Naive thymus-derived CD4-positive, alpha-beta T cell (primary cell): ENCODE data around the gene LIMD2. TPM values are rescaled to one million over a fixed set of nuclear protein-coding genes. Genes with fewer than 3 reads are reported as not detected.
A peak's percentile ranks its signal among the peaks of the same experiment; 100 is the strongest.

Experiments
- ATAC-seq: fragments of 150-1000 bp; cut with Tn5 transposase; 2 replicates; pipeline ENCODE4 v1.10.0; 2021; ENCODE audit warnings: mild to moderate bottlenecking, moderate library complexity
- CTCF ChIA-PET: fragments of 350-600 bp; sonication (Branson Sonifier 250); formaldehyde crosslinking; loops from one replicate; lab custom pipeline; 2021; ENCODE audit warnings: antibody characterized with exemption; lab: Charles Lee
- POLR2A ChIA-PET: fragments of 350-600 bp; sonication (Branson Sonifier 250); formaldehyde crosslinking; loops from one replicate; lab custom pipeline; 2021; ENCODE audit warnings: antibody characterized with exemption, inconsistent platforms; lab: Charles Lee
- DNase-seq, 9 donors: peaks; one replicate each; pipeline versions ENCODE4 v3.0.0 to v3.0.0-alpha.2; 2020 to 2022; ENCODE audit warnings: mixed read lengths in 1 of 9
- H3K27ac ChIP-seq: one replicate; pipeline ENCODE4 v1.7.0; 2013; ENCODE audit warnings: mild to moderate bottlenecking, low read depth, low read length, moderate library complexity
- H3K27me3 ChIP-seq, 2 donors: one replicate each; pipeline ENCODE4 v1.7.0; 2013; ENCODE audit warnings: low read length in 2 of 2, mild to moderate bottlenecking in 2 of 2, moderate library complexity in 2 of 2; ENCODE audit not compliant: control insufficient read depth in 2 of 2, insufficient read depth in 2 of 2
- H3K36me3 ChIP-seq, 3 experiments: 1 replicate in 2 of 3; 2 replicates in 1 of 3; pipeline ENCODE4 v1.7.0; 2013; ENCODE audit warnings: low read length in 3 of 3, mild to moderate bottlenecking in 3 of 3, moderate library complexity in 1 of 3; ENCODE audit not compliant: insufficient read depth in 3 of 3, control insufficient read depth in 2 of 3
- H3K4me1 ChIP-seq, 2 donors: one replicate each; pipeline ENCODE4 v1.7.0; 2013; ENCODE audit warnings: low read length in 2 of 2, mild to moderate bottlenecking in 2 of 2, moderate library complexity in 1 of 2; ENCODE audit not compliant: control insufficient read depth in 2 of 2, insufficient read depth in 2 of 2
- H3K4me3 ChIP-seq: 2 replicates; pipeline ENCODE4 v1.7.0; 2013; ENCODE audit warnings: mild to moderate bottlenecking, low read length
- H3K9me3 ChIP-seq, 3 experiments: 1 replicate in 2 of 3; 2 replicates in 1 of 3; pipeline ENCODE4 v1.7.0; 2013; ENCODE audit warnings: low read length in 3 of 3; ENCODE audit not compliant: control insufficient read depth in 2 of 3
- H3K27ac Mint-ChIP-seq, 9 donors: one replicate each; pipeline ENCODE4 v1.8.0; 2020 to 2022; ENCODE audit warnings: mixed read lengths in 9 of 9, mild to moderate bottlenecking in 8 of 9, moderate library complexity in 5 of 9, inconsistent platforms in 2 of 9
- H3K27me3 Mint-ChIP-seq, 5 donors: one replicate each; pipeline ENCODE4 v1.8.0; 2021 to 2022; ENCODE audit warnings: mixed read lengths in 5 of 5, mild to moderate bottlenecking in 1 of 5
- H3K36me3 Mint-ChIP-seq, 5 donors: one replicate each; pipeline ENCODE4 v1.8.0; 2020 to 2022; ENCODE audit warnings: mixed read lengths in 5 of 5, mild to moderate bottlenecking in 3 of 5, inconsistent platforms in 1 of 5
- H3K4me1 Mint-ChIP-seq, 7 donors: one replicate each; pipeline ENCODE4 v1.8.0; 2020 to 2022; ENCODE audit warnings: mixed read lengths in 7 of 7, mild to moderate bottlenecking in 3 of 7, inconsistent platforms in 1 of 7
- H3K4me3 Mint-ChIP-seq, 10 donors: one replicate each; pipeline ENCODE4 v1.8.0; 2020 to 2022; ENCODE audit warnings: mild to moderate bottlenecking in 10 of 10, mixed read lengths in 10 of 10, moderate library complexity in 6 of 10, inconsistent platforms in 2 of 10
- H3K9me3 Mint-ChIP-seq, 11 donors: one replicate each; pipeline ENCODE4 v1.8.0; 2020 to 2022; ENCODE audit warnings: mixed read lengths in 11 of 11, mild to moderate bottlenecking in 4 of 11, inconsistent platforms in 1 of 11, moderate library complexity in 1 of 11
- intact Hi-C, 2 donors: fragments of 100-400 bp; cut with micrococcal nuclease; formaldehyde crosslinking; loops; one replicate each; pipeline ENCODE4 v1.15.1; 2023
- polyA plus RNA-seq, 2 donors: library from polyadenylated mRNA; unstranded; fragments of 300-500 nt; fragmentation: Illumina TruSeq; gene quantifications; one replicate each; pipeline ENCODE4 v1.2.3, GENCODE V29; 2021
- total RNA-seq, 6 experiments: library from RNA in 5 of 6; stranded (reverse) in 5 of 6; gene quantifications; 1 replicate in 5 of 6; 2 replicates in 1 of 6; pipeline ENCODE4 v1.2.3 and lab custom pipeline; 2021 to 2026

Gene LIMD2
- total and polyA plus RNA-seq, 7 experiments from 2014 or later: 542 to 937 (median 595) TPM

DNA sequence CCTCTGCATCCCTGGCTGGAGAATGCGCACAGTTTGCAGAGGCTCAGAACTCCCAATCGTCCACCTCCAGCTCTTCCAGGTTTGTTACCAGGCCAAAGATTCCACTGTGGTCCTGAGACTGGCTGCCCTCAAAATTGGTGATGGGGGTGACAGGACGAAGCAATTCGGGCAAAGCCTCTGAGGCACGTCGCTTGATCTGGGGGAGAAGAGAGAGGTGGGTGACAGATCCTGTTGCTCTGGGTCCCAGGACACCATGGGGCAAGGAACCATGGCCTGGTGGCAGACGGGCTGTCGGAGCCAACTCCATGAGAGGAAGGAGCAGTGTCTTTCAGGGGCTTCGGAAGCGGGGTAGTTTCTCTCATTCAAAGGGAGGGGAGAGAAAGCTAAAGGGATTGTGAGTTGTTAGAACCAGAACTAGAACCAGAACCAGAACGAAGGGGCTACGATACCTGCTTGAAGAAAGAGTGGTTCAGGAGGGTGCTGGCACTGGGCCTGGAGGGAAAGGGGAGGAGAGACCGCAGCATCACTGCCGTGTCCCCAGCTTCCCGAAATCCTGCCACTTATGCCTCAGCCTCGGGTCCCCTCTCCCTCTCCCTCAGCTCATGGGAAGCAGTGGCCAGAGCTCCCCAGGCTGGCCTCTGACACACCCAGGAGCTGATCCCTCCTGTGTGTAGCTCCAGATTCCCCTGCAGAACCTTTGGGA is 3.8 kb upstream of the LIMD2 start:
- peak overlapping the region; percentile 65 for H3K4me3 ChIP-seq
- Mint-ChIP-seq H3K4me3 (peak overlapping the region; percentile 45 to 97 (median 94)), H3K27me3 (no peaks in the 10 kb centered on the region), H3K36me3 (peaks cover 0 to 43% (median 8%) of the 10 kb centered on the region in 5 donors), H3K4me1 (peaks cover 45 to 66% (median 61%) of the 10 kb centered on the region in 7 donors), H3K9me3 (peaks cover 0 to 3% (median 0%) of the 10 kb centered on the region in 11 donors), H3K27ac (peak overlapping the region; percentile 90 to 99 (median 97))
- H3K27ac ChIP-seq: peak overlapping the region; percentile 93
- H3K4me1 ChIP-seq: peaks cover 51 to 54% of the 10 kb centered on the region in 2 donors
- DNase-seq (no peak), ATAC-seq (no peak)
- H3K27me3 ChIP-seq: no peaks in the 10 kb centered on the region
- intact Hi-C loops: loop anchor here in 1 of 2 donors (2.0 to 5.0 kb wide), 2 partner anchors 151 to 793 kb away; partner anchors contain the start of genes DCAF7 and POLG2
- POLR2A ChIA-PET: interaction anchor here (1.0 to 19.5 kb wide), 9 partner anchors 8 to 122 kb away, joined by 3 to 810 read pairs (median 44); partner anchors contain the start of genes CCDC47, DDX42, MAP3K3 and STRADA
- H3K9me3 ChIP-seq: no peaks in the 10 kb centered on the region
- CTCF ChIA-PET: interaction anchor here (0.5 to 1.0 kb wide), 3 partner anchors 31 to 280 kb away, joined by 3 to 5 read pairs (median 3); no protein-coding TSS in a partner anchor
- H3K36me3 ChIP-seq: peaks cover 0 to 19% (median 4%) of the 10 kb centered on the region in 3 experiments

DNA sequence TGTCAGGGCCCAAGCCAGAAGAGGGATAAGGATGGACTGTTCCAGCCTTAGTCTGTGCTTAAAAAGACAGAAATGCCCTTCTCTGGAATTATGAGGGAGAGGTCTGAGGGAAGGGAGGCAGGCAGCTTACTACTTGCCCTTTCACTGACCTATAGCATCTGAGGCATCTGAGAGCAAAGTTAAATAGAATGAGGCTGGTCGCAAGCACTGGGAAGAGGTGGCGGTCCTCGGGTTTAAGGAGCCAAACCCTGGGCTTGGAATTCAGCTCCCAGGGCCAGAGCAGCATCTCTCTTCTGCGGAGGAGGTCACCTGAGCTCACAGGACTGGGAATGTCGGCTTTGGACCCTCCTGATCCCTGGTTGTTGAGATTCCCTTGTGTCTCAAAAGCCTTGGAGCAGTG is 3.1 kb upstream of the LIMD2 start:
- H3K36me3 Mint-ChIP-seq: peaks cover under 1 to 46% (median 15%) of the 10 kb centered on the region in 5 donors
- H3K4me1 Mint-ChIP-seq: peaks cover 39 to 61% (median 55%) of the 10 kb centered on the region in 7 donors
- DNase-seq (no peak), ATAC-seq (no peak)
- ChIA-PET CTCF (interaction anchor here (0.5 to 1.1 kb wide), 3 partner anchors 9 to 32 kb away, joined by 3 to 4 read pairs (median 3); no protein-coding TSS in a partner anchor), POLR2A (interaction anchor here (0.5 to 9.5 kb wide), 17 partner anchors 7 to 803 kb away, joined by 3 to 117 read pairs (median 12); partner anchors contain the start of genes CCDC47, CEP95, DDX42 and DDX5)
- peaks cover 0 to 8% (median 0%) of the 10 kb centered on the region in 11 donors for H3K9me3 Mint-ChIP-seq
- Histone ChIP-seq H3K36me3 (peaks cover 0 to 26% (median 11%) of the 10 kb centered on the region in 3 experiments), H3K4me3 (peak overlapping the region; percentile 65), H3K27me3 (no peaks in the 10 kb centered on the region), H3K4me1 (peaks cover 46 to 49% of the 10 kb centered on the region in 2 donors), H3K9me3 (no peaks in the 10 kb centered on the region), H3K27ac (peak overlapping the region; percentile 93)
- intact Hi-C loops: loop anchor here in 1 of 2 donors (2.0 to 5.0 kb wide), 2 partner anchors 151 to 794 kb away; partner anchors contain the start of genes DCAF7 and POLG2
- H3K27me3 Mint-ChIP-seq: no peaks in the 10 kb centered on the region
- H3K27ac Mint-ChIP-seq: peak overlapping the region; percentile 90 to 99 (median 97)
- H3K4me3 Mint-ChIP-seq: peak overlapping the region; percentile 82 to 98 (median 96)

DNA sequence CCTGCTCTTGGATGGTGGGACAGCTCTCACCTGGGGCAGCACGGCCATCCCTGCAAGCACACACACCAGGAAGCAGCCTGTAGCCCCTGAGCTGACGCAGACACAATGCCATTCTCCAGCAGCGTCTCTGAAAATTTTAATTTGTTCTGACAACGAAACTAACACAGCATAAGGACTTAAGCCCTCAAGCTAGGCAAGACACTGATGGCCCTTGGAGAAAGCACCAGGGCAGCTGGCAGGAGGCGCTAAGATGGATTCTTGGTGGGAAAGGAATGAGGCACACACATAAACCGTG is 2.7 kb upstream of the LIMD2 start:
- Histone ChIP-seq H3K4me1 (peaks cover 44 to 48% of the 10 kb centered on the region in 2 donors), H3K27me3 (no peaks in the 10 kb centered on the region), H3K36me3 (peaks cover 0 to 29% (median 11%) of the 10 kb centered on the region in 3 experiments), H3K4me3 (peak overlapping the region; percentile 65), H3K27ac (peak overlapping the region; percentile 93), H3K9me3 (no peaks in the 10 kb centered on the region)
- peaks cover 0 to 10% (median 0%) of the 10 kb centered on the region in 11 donors for H3K9me3 Mint-ChIP-seq
- ATAC-seq (no peak), DNase-seq (peak in 3 of 9 donors; percentile 21 to 24 (median 22))
- intact Hi-C loops: loop anchor here in 1 of 2 donors (1.0 to 5.0 kb wide), 5 partner anchors 8 to 794 kb away; partner anchors contain the start of genes DCAF7, MAP3K3 and POLG2
- peak overlapping the region; percentile 82 to 98 (median 96) for H3K4me3 Mint-ChIP-seq
- H3K36me3 Mint-ChIP-seq: peaks cover 3 to 50% (median 18%) of the 10 kb centered on the region in 5 donors
- ChIA-PET CTCF (interaction anchor here (0.5 to 3.2 kb wide), 5 partner anchors 7 to 139 kb away, joined by 3 to 18 read pairs (median 4); no protein-coding TSS in a partner anchor), POLR2A (interaction anchor here (0.5 to 9.5 kb wide), 20 partner anchors 8 to 1020 kb away, joined by 3 to 117 read pairs (median 5); partner anchors contain the start of genes CCDC47, CEP95, DDX42 and DDX5)
- peaks cover 39 to 65% (median 56%) of the 10 kb centered on the region in 7 donors for H3K4me1 Mint-ChIP-seq
- no peaks in the 10 kb centered on the region for H3K27me3 Mint-ChIP-seq
- H3K27ac Mint-ChIP-seq: peak overlapping the region; percentile 90 to 99 (median 97)

DNA sequence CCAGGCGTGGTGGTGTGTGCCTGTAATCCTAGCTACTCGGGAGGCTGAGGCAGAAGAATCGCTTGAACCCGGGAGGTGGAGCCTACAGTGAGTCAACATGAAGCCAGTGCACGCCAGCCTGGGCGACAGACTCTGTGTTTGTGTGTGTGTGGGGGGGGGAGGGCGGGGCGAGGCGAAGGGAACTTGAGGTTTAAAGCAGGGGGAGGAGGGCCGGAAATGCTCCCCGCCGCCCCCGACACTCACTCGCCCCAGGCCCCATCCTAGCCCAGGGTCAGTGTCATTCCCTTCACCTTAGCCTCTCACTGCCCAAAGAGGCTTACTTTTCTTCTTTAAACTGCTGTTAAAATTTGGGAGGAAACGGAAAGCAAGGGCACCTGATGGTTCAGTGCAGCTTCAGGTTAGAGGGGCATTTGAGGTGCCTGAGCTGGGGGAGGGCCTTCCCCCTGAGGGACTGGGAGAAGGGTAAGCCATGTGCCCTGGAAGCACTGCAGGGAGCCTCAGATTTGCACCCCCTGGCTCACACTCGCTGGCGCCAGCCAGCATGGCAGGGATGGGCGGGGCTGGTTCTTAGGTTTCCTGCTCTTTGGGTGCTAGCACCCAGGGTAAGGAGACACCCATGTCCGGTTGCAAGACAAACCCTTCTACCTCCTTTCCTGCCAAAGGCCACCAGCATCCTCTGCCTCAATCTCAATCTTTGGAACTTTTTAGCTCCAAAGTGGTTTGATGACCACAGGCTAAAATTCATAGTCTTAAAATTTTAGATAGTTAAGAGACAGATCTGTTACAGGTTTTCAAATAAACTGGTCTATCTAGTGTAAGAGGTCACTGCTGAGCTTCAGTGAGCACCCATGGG is 2.2 kb upstream of the LIMD2 start:
- ChIA-PET CTCF (interaction anchor here (0.5 to 3.2 kb wide), 8 partner anchors 8 to 140 kb away, joined by 3 to 18 read pairs (median 4); partner anchors contain the start of genes CCDC47 and DDX42), POLR2A (interaction anchor here (0.5 to 9.5 kb wide), 28 partner anchors 8 to 1019 kb away, joined by 3 to 117 read pairs (median 5); partner anchors contain the start of genes CCDC47, CEP95, DCAF7 and DDX42)
- ATAC-seq (peak; percentile 42), DNase-seq (peak; percentile 39 to 83 (median 73))
- Mint-ChIP-seq H3K9me3 (peaks cover 0 to 11% (median 0%) of the 10 kb centered on the region in 11 donors), H3K4me1 (peaks cover 37 to 66% (median 56%) of the 10 kb centered on the region in 7 donors), H3K36me3 (peaks cover 3 to 53% (median 24%) of the 10 kb centered on the region in 5 donors), H3K27ac (peak overlapping the region; percentile 90 to 99 (median 97)), H3K27me3 (no peaks in the 10 kb centered on the region), H3K4me3 (peak overlapping the region; percentile 82 to 98 (median 96))
- intact Hi-C loops: loop anchor here in 1 of 2 donors (1.0 to 5.0 kb wide), 5 partner anchors 8 to 795 kb away; partner anchors contain the start of genes DCAF7, MAP3K3 and POLG2
- Histone ChIP-seq H3K36me3 (peaks cover 0 to 35% (median 11%) of the 10 kb centered on the region in 3 experiments), H3K27ac (peak overlapping the region; percentile 93), H3K4me3 (peak overlapping the region; percentile 65), H3K27me3 (no peaks in the 10 kb centered on the region), H3K4me1 (peaks cover 45 to 49% of the 10 kb centered on the region in 2 donors), H3K9me3 (no peaks in the 10 kb centered on the region)

DNA sequence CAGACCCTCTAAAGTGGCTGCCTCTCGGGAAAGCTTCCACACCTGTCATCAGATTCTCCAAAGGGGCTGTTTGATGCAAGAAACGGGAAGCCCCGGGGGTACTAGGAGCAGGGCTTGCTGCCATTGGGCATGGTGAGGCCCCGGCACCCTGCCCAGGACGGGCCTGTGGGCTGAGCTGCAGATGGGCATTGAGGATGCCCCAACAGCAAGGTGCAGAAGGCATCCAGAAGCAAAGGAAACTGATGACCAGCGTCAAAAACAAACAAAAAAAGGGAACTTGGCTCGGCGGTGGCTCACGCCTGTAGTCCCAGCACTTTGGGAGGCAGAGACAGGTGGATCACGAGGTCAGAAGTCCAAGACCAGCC is 1.5 kb upstream of the LIMD2 start:
- H3K36me3 Mint-ChIP-seq: peaks cover 3 to 59% (median 25%) of the 10 kb centered on the region in 5 donors
- peak overlapping the region; percentile 82 to 98 (median 96) for H3K4me3 Mint-ChIP-seq
- no peaks in the 10 kb centered on the region for H3K27me3 Mint-ChIP-seq
- peak overlapping the region; percentile 90 to 99 (median 97) for H3K27ac Mint-ChIP-seq
- H3K9me3 Mint-ChIP-seq: peaks cover 0 to 13% (median 0%) of the 10 kb centered on the region in 11 donors
- H3K27me3 ChIP-seq: no peaks in the 10 kb centered on the region
- no peak for ATAC-seq
- CTCF ChIA-PET: interaction anchor here (0.9 to 3.2 kb wide), 5 partner anchors 9 to 72 kb away, joined by 3 to 18 read pairs (median 4); partner anchors contain the start of genes CCDC47 and DDX42
- peak in 2 of 9 donors; percentile 32 to 46 for DNase-seq
- peaks cover 45 to 49% of the 10 kb centered on the region in 2 donors for H3K4me1 ChIP-seq
- H3K27ac ChIP-seq: peak overlapping the region; percentile 93
- no peaks in the 10 kb centered on the region for H3K9me3 ChIP-seq
- peaks cover 0 to 41% (median 14%) of the 10 kb centered on the region in 3 experiments for H3K36me3 ChIP-seq
- peak overlapping the region; percentile 65 for H3K4me3 ChIP-seq
- intact Hi-C loops: loop anchor here in 1 of 2 donors (5.0 kb wide), 1 partner anchor 149 kb away; the partner anchor contains the start of gene DCAF7
- POLR2A ChIA-PET: interaction anchor here (0.6 to 9.5 kb wide), 29 partner anchors 8 to 1274 kb away, joined by 3 to 117 read pairs (median 5); partner anchors contain the start of genes CCDC47, CEP95, DCAF7 and DDX42
- peaks cover 37 to 66% (median 56%) of the 10 kb centered on the region in 7 donors for H3K4me1 Mint-ChIP-seq
